Right lobe of liver (tissue), 4 donors: Measurements from ENCODE around the gene AXDND1.

ENCODE experiments used
- POLR2A ChIP-seq: fragments of 450-650 bp; IDR thresholded peaks from one replicate; pipeline ENCODE4 v1.6.1; 2017; ENCODE audit warnings: antibody characterized with exemption, mild to moderate bottlenecking
- TF ChIP-seq, protein P1 (sequence below), 4 donors: fragments of 200-600 bp in 3 of 4; fragments of 450-650 bp in 1 of 4; IDR thresholded peaks; one replicate each; pipeline versions ENCODE4 v1.5.1 to v1.8.0; 2016 to 2022; ENCODE audit warnings: antibody characterized with exemption in 4 of 4, mild to moderate bottlenecking in 2 of 4
- donor health status: DM: no; HTN: no; CAD: no.
- donor health status: DM: no; HTN: no; CAD: no.
- donor health status: DM: no; HTN: yes; CAD: no.

DNA sequence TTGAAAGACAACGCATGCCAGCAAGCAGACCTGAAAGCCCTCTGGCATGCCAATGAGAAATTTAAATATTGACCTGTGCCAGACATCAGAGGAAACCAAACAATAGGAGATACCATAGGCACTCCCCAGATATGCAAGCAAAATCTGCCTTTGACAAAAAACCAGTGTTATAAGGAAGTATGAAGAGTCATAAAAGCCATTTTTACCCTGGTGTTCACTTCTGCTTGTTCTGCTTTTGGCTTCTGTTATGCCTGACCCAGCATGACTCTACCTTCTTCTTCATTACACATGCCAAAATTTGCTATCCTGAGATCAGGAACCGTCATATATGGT is 183.6 kb downstream of the AXDND1 start:
- TF ChIP-seq, protein P1, sequence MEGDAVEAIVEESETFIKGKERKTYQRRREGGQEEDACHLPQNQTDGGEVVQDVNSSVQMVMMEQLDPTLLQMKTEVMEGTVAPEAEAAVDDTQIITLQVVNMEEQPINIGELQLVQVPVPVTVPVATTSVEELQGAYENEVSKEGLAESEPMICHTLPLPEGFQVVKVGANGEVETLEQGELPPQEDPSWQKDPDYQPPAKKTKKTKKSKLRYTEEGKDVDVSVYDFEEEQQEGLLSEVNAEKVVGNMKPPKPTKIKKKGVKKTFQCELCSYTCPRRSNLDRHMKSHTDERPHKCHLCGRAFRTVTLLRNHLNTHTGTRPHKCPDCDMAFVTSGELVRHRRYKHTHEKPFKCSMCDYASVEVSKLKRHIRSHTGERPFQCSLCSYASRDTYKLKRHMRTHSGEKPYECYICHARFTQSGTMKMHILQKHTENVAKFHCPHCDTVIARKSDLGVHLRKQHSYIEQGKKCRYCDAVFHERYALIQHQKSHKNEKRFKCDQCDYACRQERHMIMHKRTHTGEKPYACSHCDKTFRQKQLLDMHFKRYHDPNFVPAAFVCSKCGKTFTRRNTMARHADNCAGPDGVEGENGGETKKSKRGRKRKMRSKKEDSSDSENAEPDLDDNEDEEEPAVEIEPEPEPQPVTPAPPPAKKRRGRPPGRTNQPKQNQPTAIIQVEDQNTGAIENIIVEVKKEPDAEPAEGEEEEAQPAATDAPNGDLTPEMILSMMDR (IDR thresholded peaks at IDR 0.05), result no peak
- no peak for TF ChIP-seq POLR2A
